Measurements from ENCODE around the gene DIS3L2.
"Not testable (repeated sequence)": the region's sequence is repeated elsewhere in the genome, so short reads cannot be mapped to it uniquely, and the experiment has no call there.

Gene DIS3L2

GRCh38 chr2:232058063-232058877 is 96.8 kb downstream of the DIS3L2 start:
- DNase-seq (ENCODE audit: low spot score) = no peak

DNA sequence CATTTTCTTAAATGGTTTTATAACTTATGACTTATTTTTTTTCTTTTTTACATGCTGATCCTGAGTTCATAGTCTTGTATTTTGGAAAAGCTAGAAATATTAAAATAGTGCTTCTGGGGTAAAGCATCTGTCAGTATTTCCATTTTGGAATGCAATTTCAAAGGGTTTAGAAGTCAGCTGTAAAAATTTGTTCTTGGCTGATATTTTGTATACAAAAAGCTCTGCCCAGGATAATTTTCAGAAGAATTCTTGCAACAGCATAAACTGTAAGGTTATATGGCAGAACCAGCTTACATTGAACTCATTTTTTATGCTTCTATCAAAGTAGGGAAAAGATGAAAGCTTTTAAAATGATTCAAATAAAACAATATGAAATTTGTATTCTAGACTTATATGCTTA is 97.4 kb downstream of the DIS3L2 start:
- DNase-seq (ENCODE audit: low spot score) = no peak

DNA sequence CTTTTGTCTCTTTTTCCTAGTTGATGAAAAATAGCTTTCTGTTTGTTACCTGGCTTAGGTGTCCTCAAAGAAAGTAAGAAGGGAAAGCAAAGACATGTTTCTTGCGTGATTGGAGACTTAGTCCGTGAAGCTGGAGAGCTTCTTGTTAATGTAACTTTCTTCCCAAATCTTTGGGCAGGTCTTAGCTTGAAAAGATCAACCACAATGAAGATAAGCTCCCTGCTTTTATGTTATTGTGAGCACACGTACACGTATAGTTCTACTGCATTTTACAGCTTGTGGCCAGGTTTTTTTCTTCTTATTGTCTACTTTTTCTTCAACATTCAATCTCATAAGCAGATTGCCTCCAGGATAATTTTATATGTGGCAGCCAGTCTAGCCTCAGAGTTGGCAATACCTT is 99.8 kb downstream of the DIS3L2 start:
- no peak for DNase-seq (ENCODE audit: low spot score)

GRCh38 chr2:232073026-232073425 is 111.5 kb downstream of the DIS3L2 start:
- DNase-seq (ENCODE audit: low spot score) = no peak

GRCh38 chr2:232073699-232074098 is 112.2 kb downstream of the DIS3L2 start:
- DNase-seq (ENCODE audit: low spot score) = no peak

DNA sequence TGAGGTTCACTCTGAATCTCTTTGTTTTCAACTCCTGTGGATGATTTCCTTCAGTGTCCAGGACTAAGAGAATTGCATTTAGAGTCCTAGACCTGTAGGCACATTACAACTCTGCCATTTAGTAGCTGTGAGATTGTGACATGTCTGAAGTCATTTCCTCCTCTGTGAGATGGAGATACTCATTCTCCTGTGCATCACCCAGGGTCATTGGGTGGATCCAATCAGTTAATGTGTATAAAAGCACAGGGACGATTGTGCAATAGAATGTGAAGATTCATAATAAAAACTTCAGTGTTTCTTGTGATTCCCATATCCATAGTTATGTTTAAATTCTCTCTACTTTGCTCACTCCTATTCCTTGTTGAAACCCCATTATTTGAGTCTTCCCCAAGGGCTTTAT is 113.6 kb downstream of the DIS3L2 start:
- DNase-seq (ENCODE audit: low spot score) = peak; percentile 32

GRCh38 chr2:232075859-232076258 is 114.3 kb downstream of the DIS3L2 start:
- no peak for DNase-seq (ENCODE audit: low spot score)

GRCh38 chr2:232076272-232076671 is 114.8 kb downstream of the DIS3L2 start:
- DNase-seq (ENCODE audit: low spot score) = no peak

GRCh38 chr2:232076736-232077135 is 115.2 kb downstream of the DIS3L2 start:
- no peak for DNase-seq (ENCODE audit: low spot score)

DNA sequence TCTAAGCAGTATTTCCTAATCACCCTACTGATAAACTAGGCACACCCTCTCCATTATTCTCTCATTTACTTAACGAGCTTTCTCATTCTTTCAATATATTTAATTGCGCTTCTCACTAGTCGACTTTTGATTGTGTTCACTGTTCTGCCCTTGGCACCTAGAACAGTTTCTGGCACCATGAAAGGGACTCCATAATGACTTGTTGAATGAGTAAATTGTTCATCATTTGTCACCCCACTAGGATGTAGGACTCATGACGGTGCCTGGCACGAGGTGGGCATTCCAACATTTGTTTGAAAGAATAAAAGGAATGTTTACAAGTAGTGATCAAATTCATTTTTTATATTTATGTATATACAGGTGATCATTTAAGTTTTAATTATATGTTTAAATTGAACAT is 123.7 kb downstream of the DIS3L2 start:
- DNase-seq (ENCODE audit: low spot score) = no peak

DNA sequence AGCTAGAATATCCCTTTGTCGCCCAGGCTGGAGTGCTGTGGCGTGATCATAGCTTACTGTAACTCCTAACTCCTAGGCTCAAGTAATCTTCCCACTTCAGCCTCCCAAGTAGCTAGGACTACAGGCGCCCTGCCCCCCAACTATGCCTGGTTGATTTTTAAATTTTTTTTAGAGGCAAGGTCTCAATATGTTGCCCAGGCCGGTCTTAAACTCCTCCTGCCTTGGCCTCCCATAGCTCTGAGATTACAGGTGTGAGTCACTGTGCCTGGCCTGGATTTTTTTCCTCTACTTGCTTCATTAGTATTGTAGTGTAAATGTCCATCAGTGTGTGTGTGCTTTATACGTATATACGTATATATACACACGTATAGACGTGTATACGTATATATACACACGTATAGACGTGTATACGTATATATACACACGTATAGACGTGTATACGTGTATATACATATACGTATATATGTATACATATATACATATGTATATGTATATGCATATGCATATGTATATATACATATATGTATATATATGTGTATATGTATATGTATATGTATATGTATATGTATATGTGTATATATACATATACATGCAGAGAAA is 124.4 kb downstream of the DIS3L2 start:
- DNase-seq (ENCODE audit: low spot score) = no peak

DNA sequence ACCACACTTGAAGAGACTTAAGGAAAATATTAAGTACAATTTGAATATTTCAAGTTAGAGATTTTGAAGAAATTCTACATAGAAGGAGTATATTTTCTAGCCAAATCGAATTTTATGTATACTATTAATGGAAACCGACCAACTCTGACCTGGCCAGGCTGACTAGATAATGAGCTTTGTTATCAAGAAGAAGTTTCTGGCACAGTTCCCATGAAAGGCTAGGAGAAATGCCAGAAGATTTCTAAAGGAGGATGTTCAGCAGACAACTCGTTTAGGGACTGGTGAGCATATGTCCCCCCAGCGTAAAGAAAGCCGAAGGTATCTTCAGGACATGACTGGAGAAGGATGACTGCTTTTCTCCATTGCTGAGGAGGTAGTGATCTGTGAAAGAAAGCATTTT is 127.3 kb downstream of the DIS3L2 start:
- no peak for DNase-seq (ENCODE audit: low spot score)

GRCh38 chr2:232094201-232094600 is 132.7 kb downstream of the DIS3L2 start:
- DNase-seq (ENCODE audit: low spot score) = no peak

- no peak for DNase-seq (ENCODE audit: low spot score)
Measured at GRCh38 chr2:232094883-232095282, 133.4 kb downstream of the DIS3L2 start.

- DNase-seq (ENCODE audit: low spot score) = no peak
Measured at GRCh38 chr2:232097260-232097659, 135.7 kb downstream of the DIS3L2 start.

GRCh38 chr2:232097758-232098157 is 136.2 kb downstream of the DIS3L2 start:
- no peak for DNase-seq (ENCODE audit: low spot score)

DNA sequence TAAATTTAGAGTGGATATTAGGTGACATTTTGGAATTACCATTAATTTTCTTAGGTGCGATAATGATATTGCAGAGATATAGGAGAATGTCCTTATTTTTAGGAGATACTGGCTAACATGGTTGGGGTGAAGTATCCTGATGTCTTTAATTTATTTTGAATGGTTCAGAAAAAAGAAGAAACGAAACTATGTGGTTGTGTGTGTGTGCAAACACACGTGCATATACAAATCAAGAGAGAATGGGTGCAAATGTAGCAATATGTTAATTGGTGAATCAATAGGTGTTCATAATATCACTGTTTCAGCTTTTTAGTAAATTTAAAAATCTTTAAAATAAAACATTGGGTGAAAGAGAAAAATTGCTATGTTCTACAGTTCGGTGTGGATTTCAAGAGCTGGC is 140.9 kb downstream of the DIS3L2 start:
- no peak for DNase-seq (ENCODE audit: low spot score)

- no peak for DNase-seq (ENCODE audit: low spot score)
Measured at GRCh38 chr2:232103140-232103737, 141.7 kb downstream of the DIS3L2 start.

GRCh38 chr2:232104076-232104646 is 142.6 kb downstream of the DIS3L2 start:
- DNase-seq (ENCODE audit: low spot score) = no peak

DNA sequence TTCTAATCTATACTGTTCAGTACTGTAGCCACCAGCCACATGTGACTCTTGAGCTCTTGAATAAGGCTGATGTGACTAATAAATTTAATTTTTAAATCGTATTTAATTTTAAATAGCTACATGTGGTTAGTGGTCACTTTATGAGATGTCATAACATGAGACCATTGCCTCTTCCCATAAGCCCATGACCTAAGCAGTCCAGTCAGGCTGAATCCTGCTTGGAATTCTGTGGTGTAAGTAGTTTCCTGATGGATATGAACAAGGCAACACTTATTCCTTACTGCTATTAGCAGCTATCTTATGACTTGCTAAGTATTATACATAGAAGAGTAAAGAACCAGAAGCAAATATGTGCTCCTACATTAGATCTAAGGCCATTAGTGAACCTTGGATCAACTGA is 150.0 kb downstream of the DIS3L2 start:
- no peak for DNase-seq (ENCODE audit: low spot score)

DNA sequence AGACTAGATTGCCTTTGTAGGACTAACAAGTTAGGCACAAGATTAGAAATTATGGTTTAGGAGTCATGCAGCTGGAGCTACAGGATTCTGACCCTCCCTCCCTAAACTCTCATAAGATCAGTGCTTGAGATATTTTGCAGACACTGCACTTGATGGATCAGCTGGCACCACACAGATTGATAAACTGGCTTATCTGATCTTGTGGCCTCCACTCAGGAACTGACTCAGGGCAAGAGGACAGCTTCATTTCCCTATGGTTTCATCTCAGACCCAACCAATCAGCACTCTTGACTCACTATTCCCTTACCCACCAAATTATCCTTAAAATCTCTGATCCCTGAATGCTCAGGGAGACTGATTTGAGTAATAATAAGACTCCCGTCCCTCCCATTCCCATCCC is 152.3 kb downstream of the DIS3L2 start:
- DNase-seq (ENCODE audit: low spot score) = no peak

- DNase-seq (ENCODE audit: low spot score) = not testable (repeated sequence)
Measured at GRCh38 chr2:232115728-232116361, 154.3 kb downstream of the DIS3L2 start.

DNA sequence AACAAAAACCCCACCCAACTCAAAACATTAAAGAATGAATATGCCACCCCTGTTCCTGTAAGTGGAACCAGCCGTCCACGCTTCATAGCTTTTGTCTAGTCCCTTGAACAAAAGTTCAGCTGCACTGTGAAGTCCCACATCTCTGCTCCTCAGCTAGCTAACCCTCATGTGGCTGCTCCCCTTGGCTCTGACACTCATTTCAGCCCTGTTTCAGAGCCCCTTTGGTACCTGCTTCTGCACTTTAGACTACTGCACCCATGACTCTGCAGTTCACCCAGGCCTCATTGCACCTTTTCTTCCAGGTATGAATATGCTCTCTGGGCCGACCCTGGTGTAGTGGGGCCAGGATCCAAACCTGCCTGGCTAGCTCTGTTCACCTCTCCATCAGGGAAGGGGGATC is 155.3 kb downstream of the DIS3L2 start:
- DNase-seq (ENCODE audit: low spot score) = no peak
